Epithelial cell of proximal tubule (primary cell): ENCODE data around the gene CT55. TPM values are rescaled to one million over a fixed set of nuclear protein-coding genes. Genes with fewer than 3 reads are reported as not detected.
"Not testable (repeated sequence)": the region's sequence is repeated elsewhere in the genome, so short reads cannot be mapped to it uniquely, and the experiment has no call there.

Source experiments
- DNase-seq: peaks from one replicate; pipeline ENCODE4 v3.0.0-alpha.2; 2011; ENCODE audit warnings: low read depth
- H3K4me3 ChIP-seq: 2 replicates; pipeline ENCODE4 v1.5.1; 2011; ENCODE audit warnings: low read depth, mild to moderate bottlenecking, low read length
- total RNA-seq: library from RNA; depleted of rRNA; stranded (reverse); fragments of >200 nt; gene quantifications from 2 replicates; pipeline ENCODE4 v1.2.3, GENCODE V29; 2015
- TF ChIP-seq, protein P1 (sequence below): conservative IDR thresholded peaks from 2 replicates; pipeline ENCODE4 v1.5.1; 2012; ENCODE audit warnings: low read depth, mild to moderate bottlenecking, low read length

The CT55 gene
- total RNA-seq, 1 donor from 2014 or later, result not detected

DNA sequence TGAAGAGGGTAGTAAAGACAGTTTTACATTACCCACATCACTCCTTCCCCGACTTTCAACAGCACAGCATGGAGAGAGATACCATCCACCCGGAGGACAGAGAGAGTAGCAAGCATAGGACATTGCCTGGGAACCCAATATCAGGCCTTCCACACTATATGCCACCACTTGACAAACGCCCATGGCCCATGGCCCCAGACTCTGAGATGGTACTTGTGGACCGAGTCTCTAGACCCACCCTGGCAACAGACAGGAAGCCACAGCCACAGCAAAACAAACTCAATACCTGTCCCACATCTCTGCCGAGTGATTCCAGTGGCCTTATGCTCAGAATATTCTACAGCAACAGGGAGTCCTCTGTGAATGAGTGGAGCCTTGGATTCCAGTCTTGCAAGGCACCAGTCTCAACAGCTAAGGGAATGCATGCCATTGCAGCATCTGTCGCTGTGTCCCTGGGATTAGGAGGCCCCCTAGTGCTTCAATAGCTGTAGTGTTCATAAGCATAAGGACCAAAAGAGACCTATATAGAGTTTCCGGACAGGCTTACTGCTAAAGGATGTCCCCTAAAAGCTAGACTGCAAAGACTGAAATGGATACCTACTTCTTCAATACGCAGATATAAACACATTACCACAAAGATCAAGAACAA lies 14.7 kb upstream of the CT55 start:
- TF ChIP-seq, protein P1, sequence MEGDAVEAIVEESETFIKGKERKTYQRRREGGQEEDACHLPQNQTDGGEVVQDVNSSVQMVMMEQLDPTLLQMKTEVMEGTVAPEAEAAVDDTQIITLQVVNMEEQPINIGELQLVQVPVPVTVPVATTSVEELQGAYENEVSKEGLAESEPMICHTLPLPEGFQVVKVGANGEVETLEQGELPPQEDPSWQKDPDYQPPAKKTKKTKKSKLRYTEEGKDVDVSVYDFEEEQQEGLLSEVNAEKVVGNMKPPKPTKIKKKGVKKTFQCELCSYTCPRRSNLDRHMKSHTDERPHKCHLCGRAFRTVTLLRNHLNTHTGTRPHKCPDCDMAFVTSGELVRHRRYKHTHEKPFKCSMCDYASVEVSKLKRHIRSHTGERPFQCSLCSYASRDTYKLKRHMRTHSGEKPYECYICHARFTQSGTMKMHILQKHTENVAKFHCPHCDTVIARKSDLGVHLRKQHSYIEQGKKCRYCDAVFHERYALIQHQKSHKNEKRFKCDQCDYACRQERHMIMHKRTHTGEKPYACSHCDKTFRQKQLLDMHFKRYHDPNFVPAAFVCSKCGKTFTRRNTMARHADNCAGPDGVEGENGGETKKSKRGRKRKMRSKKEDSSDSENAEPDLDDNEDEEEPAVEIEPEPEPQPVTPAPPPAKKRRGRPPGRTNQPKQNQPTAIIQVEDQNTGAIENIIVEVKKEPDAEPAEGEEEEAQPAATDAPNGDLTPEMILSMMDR, result peak; percentile 70
- peak; percentile 16 for DNase-seq
- no peak overlapping the region for H3K4me3 ChIP-seq

DNA sequence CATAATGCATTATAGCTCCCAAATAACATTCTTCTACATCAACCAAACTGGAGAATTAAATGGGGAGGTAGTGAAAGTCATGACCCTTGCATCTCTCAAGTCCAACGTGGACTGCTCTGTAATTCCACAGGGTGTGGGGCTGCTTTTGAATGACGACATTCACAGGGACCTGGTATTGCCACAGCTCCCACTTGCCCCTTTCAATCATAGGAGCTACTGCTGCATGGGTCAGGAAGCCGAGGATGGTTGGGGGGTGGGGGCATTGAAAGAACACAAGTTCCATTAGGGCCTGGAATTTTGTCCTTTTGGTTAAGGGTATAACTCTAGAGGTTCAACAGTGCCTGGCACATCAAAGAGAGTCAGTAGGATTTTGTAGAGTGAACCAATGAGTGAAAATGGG lies 7.4 kb upstream of the CT55 start:
- DNase-seq, result no peak
- TF ChIP-seq, protein P1, result no peak

DNA sequence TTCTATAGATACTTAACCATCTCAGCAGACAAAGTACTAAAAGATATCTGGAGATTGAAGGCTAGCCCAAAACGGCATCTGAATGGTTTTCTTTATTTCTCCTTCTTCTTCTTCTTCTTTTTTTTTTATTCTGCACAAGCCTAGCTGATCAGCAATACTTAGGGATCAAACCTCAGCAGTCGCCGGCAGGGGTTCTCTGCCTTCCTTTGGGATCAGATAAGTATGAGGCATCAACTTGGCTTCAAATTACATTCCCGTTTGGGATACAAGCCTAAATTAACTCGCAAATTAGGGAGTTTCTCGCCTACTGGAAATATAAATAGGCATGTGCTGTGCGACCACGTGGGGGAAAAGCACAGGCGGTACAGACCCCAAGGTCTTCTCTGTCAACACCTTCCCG lies 730 bp downstream of the CT55 start:
- H3K4me3 ChIP-seq, result no peak overlapping the region
- DNase-seq, result no peak
- TF ChIP-seq, protein P1, result no peak

More for the DNA sequence above, 7.4 kb upstream of the CT55 start:
- no peak overlapping the region for H3K4me3 ChIP-seq

DNA sequence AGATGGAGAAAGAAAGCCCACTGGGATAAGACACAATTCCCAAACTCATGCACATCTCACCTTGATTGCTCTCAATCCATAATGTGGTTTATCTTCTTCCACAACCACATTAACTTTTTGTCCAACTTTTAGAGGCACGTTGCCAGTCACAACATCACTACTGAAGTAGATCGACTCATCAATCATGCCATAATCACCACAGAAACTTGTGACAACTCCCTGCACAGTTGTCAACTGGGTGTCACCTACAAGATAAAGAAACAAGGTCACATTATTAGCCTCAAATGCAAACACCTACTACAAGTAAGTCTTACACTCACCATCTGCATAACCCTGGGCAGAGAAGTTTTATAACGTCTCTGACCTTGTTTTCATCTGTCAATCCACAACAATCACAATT lies 1.7 kb downstream of the CT55 start:
- DNase-seq, H3K4me3 ChIP-seq: not testable (repeated sequence)

DNA sequence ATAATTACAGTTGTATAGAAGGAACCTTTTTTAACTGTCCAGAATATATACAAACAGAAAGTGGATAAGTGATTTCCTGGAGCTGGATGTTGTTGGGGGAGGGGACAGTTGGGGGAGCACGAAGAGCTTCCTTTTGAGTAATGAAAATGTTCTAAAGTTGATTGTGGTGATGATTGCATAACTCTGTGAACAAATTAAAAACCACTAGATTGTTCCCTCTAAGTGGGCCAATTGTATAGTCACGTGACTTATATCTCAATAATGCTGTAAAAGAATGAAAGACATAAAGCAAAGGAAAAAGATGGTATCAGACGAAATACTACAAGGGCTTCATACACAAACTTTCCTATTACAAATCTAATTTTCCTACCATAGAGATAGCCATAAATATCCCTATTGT lies 2.7 kb downstream of the CT55 start:
- DNase-seq, result no peak
- TF ChIP-seq, protein P1, result no peak
- no peak overlapping the region for H3K4me3 ChIP-seq

DNA sequence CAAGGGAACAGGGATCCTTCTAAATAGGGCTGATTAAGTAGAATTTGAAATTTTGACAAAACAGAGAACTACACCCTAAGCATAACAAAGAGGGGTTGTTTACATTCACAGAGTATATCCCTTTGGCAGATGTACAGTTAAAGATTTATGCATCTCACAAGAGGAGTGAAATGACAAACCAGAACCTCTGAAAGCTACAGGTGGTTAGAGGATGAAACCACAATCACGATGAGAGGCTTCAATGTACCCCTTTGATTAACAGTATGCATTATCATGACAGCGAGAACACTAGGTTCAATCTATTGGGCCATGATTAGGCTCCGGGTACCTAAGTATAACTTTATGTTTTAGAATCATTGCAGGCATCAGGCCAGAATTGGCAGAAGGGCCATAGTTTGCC lies 16.5 kb downstream of the CT55 start:
- H3K4me3 ChIP-seq, DNase-seq: not testable (repeated sequence)

DNA sequence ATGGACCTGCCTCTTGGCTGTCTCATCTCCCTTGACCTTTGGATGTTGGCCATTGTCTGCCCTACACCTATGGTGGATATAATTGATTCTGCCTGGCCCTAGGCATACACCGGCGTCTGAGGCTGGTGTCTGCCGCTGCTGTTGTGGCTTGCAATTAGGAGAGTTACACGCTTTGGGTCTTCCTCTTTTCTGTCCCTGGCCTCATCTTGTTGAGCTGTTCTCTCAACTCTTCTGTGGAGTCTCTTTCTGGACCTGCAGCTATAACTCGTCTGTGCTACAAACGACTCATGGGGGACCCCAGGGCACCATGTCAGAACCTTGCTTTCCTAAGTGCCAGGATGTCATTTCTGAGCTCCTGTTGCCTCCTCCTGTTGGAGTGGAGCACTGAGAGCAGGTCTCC lies 45.1 kb downstream of the CT55 start:
- not testable (repeated sequence) for DNase-seq, H3K4me3 ChIP-seq

DNA sequence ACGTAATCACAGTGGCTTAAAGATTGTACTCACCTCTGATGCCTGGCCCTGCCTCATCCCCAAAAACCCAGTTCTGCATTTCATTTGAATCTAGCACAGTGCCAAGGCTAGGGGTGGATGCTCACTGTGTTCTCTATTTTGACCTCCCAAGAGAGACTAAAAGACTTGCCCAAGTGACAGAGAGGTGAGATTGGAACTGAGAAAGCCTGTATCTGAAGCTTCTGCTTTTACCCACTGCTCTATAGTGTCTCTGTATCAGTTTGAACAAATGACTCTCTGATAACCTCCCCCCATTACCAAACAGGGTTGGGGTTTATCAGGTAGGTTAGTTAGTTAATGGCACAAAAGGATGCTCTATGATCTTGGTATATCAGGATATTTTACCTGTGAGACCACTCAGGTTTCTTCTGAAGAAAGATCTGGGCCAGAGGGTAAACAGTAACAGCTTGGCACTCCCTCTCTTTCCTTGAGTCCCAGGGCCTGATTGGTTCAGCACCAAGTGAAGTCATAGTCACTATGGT lies 51.1 kb downstream of the CT55 start, which contains the start of gene ETDB:
TSS of gene ETDB (minus strand) at position 471 of the 521 bp plus-strand sequence. CDS start 1,265 bp downstream, outside the sequence.
- not testable (repeated sequence) for H3K4me3 ChIP-seq, DNase-seq

DNA sequence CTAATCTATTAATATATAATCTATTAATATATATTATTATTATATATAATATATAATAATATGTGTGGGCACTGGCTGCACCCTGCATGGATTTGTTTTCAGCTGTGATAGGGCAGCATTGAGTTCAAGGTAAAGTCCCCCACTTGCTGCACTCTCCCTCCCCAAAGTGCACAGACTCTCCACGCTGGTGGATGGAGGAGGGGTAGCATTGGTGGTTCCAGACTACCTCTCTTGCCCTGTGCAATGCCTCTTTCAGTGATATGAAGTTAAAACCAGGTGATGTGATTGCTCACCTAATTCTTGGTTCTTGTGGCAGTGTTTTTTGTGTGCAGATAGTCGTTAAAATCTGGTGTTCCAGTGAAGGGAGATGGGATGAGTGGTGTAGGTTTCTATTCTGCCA lies 55.1 kb downstream of the CT55 start:
- not testable (repeated sequence) for H3K4me3 ChIP-seq, DNase-seq

DNA sequence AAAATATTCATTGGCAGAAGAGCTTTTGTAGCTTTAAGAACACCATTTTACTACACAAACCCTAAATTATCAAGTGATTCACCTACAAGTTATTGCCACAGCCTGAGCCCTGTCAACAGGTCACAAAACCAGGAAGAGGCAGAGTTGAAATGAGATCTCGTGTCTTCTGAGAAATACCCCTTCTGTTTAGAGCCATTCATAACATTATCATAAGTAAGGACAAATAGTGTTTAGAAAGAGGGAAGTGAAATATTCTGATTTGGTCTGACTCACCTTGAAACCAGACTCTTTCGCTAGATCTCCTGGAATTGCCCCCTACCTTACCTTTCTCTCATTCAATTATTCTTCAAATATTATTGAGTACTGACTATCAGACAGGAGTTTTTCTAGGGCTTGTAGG lies 56.8 kb downstream of the CT55 start:
- DNase-seq, result no peak

More for the DNA sequence above, 56.8 kb downstream of the CT55 start:
- no peak overlapping the region for H3K4me3 ChIP-seq
- TF ChIP-seq, protein P1, result no peak
